ENCODE measurements around the gene ADAMTS15.
"Not testable (repeated sequence)": the region's sequence is repeated elsewhere in the genome, so short reads cannot be mapped to it uniquely, and the experiment has no call there.

Gene ADAMTS15

GRCh38 chr11:130436171-130436570, 12.3 kb upstream of the ADAMTS15 start:
- Mint-ChIP-seq H3K36me3 (no peaks in the 10 kb centered on the region), H3K9me3 (no peaks in the 10 kb centered on the region), H3K27me3 (peaks cover 28 to 36% of the 10 kb centered on the region in 2 donors), H3K4me1 (peaks cover 6% of the 10 kb centered on the region in 2 donors), H3K27ac (no peak overlapping the region), H3K4me3 (no peak overlapping the region)
- no peak for DNase-seq
- no peak for ATAC-seq (replicated peaks)

GRCh38 chr11:130437848-130438247, 10.6 kb upstream of the ADAMTS15 start:
- peaks cover 5 to 6% of the 10 kb centered on the region in 2 donors for H3K4me1 Mint-ChIP-seq
- no peaks in the 10 kb centered on the region for H3K9me3 Mint-ChIP-seq
- no peak for ATAC-seq (replicated peaks)

GRCh38 chr11:130438401-130439159, 9.9 kb upstream of the ADAMTS15 start:
- not testable (repeated sequence) for H3K9me3 Mint-ChIP-seq; H3K27ac Mint-ChIP-seq; H3K36me3 Mint-ChIP-seq; H3K4me1 Mint-ChIP-seq; ATAC-seq (replicated peaks); H3K4me3 Mint-ChIP-seq; DNase-seq
- peaks cover 31 to 33% of the 10 kb centered on the region in 2 donors for H3K27me3 Mint-ChIP-seq

More at GRCh38 chr11:130437848-130438247, 10.6 kb upstream of the ADAMTS15 start:
- no peak overlapping the region for H3K4me3 Mint-ChIP-seq
- H3K27ac Mint-ChIP-seq, result no peak overlapping the region
- no peak for DNase-seq
- H3K36me3 Mint-ChIP-seq, result no peaks in the 10 kb centered on the region
- H3K27me3 Mint-ChIP-seq, result peaks cover 31 to 36% of the 10 kb centered on the region in 2 donors

GRCh38 chr11:130439160-130439519, 9.3 kb upstream of the ADAMTS15 start:
- H3K36me3 Mint-ChIP-seq, result no peaks in the 10 kb centered on the region
- no peak overlapping the region for H3K4me3 Mint-ChIP-seq
- no peaks in the 10 kb centered on the region for H3K9me3 Mint-ChIP-seq
- peaks cover 31 to 33% of the 10 kb centered on the region in 2 donors for H3K27me3 Mint-ChIP-seq
- peaks cover 5 to 6% of the 10 kb centered on the region in 2 donors for H3K4me1 Mint-ChIP-seq
- DNase-seq, result no peak
- no peak for ATAC-seq (replicated peaks)
- no peak overlapping the region for H3K27ac Mint-ChIP-seq

- no peak overlapping the region for H3K4me3 Mint-ChIP-seq
- DNase-seq, result no peak
- H3K27me3 Mint-ChIP-seq, result peaks cover 33 to 37% of the 10 kb centered on the region in 2 donors
- no peak overlapping the region for H3K27ac Mint-ChIP-seq
- peaks cover 5 to 6% of the 10 kb centered on the region in 2 donors for H3K4me1 Mint-ChIP-seq
- H3K9me3 Mint-ChIP-seq, result no peaks in the 10 kb centered on the region
- ATAC-seq (replicated peaks), result no peak
- no peaks in the 10 kb centered on the region for H3K36me3 Mint-ChIP-seq
Observed at GRCh38 chr11:130439876-130440275, 8.6 kb upstream of the ADAMTS15 start.

- ATAC-seq (replicated peaks) (no peak), DNase-seq (no peak)
- Mint-ChIP-seq H3K4me1 (peaks cover 5 to 6% of the 10 kb centered on the region in 2 donors), H3K4me3 (no peak overlapping the region), H3K27me3 (peaks cover 37 to 51% of the 10 kb centered on the region in 2 donors), H3K36me3 (no peaks in the 10 kb centered on the region), H3K9me3 (no peaks in the 10 kb centered on the region), H3K27ac (no peak overlapping the region)
Observed at GRCh38 chr11:130441719-130442118, 6.7 kb upstream of the ADAMTS15 start.

GRCh38 chr11:130442737-130443136, 5.7 kb upstream of the ADAMTS15 start:
- no peak overlapping the region for H3K27ac Mint-ChIP-seq
- H3K4me3 Mint-ChIP-seq, result no peak overlapping the region
- no peak for ATAC-seq (replicated peaks)
- H3K36me3 Mint-ChIP-seq, result no peaks in the 10 kb centered on the region
- DNase-seq, result no peak
- peaks cover 38 to 53% of the 10 kb centered on the region in 2 donors for H3K27me3 Mint-ChIP-seq
- H3K4me1 Mint-ChIP-seq, result peaks cover 5 to 6% of the 10 kb centered on the region in 2 donors
- no peaks in the 10 kb centered on the region for H3K9me3 Mint-ChIP-seq

GRCh38 chr11:130445788-130446187, 2.7 kb upstream of the ADAMTS15 start:
- Mint-ChIP-seq H3K36me3 (no peaks in the 10 kb centered on the region), H3K4me3 (no peak overlapping the region), H3K4me1 (peaks cover 11 to 20% of the 10 kb centered on the region in 2 donors), H3K27ac (no peak overlapping the region), H3K27me3 (peaks cover 42 to 64% of the 10 kb centered on the region in 2 donors), H3K9me3 (no peaks in the 10 kb centered on the region)
- no peak for DNase-seq
- ATAC-seq (replicated peaks), result no peak

GRCh38 chr11:130448039-130448415, 418 bp upstream of the ADAMTS15 start:
- ATAC-seq (replicated peaks), result no peak
- H3K4me3 Mint-ChIP-seq, result peak overlapping the region; percentile 46 to 70
- no peaks in the 10 kb centered on the region for H3K36me3 Mint-ChIP-seq
- no peak for DNase-seq
- H3K27ac Mint-ChIP-seq, result no peak overlapping the region
- peaks cover 11 to 20% of the 10 kb centered on the region in 2 donors for H3K4me1 Mint-ChIP-seq
- peaks cover 44 to 76% of the 10 kb centered on the region in 2 donors for H3K27me3 Mint-ChIP-seq
- H3K9me3 Mint-ChIP-seq, result no peaks in the 10 kb centered on the region

GRCh38 chr11:130449310-130449990, 1.0 kb downstream of the ADAMTS15 start:
- peaks cover 11 to 20% of the 10 kb centered on the region in 2 donors for H3K4me1 Mint-ChIP-seq
- H3K9me3 Mint-ChIP-seq, result no peaks in the 10 kb centered on the region
- ATAC-seq (replicated peaks) (no peak), DNase-seq (no peak)
- H3K4me3 Mint-ChIP-seq, result peak overlapping the region; percentile 29 to 70
- no peak overlapping the region for H3K27ac Mint-ChIP-seq
- H3K27me3 Mint-ChIP-seq, result peaks cover 50 to 84% of the 10 kb centered on the region in 2 donors
- H3K36me3 Mint-ChIP-seq, result no peaks in the 10 kb centered on the region

- ATAC-seq (replicated peaks) (no peak), DNase-seq (no peak)
- Mint-ChIP-seq H3K4me3 (peak overlapping the region; percentile 39 to 57), H3K36me3 (no peaks in the 10 kb centered on the region), H3K27ac (peak overlapping the region; percentile 88), H3K4me1 (peaks cover 11 to 20% of the 10 kb centered on the region in 2 donors), H3K9me3 (no peaks in the 10 kb centered on the region), H3K27me3 (peaks cover 55 to 85% of the 10 kb centered on the region in 2 donors)
Observed at GRCh38 chr11:130449996-130450769, 1.7 kb downstream of the ADAMTS15 start.

GRCh38 chr11:130451231-130452019, 3.0 kb downstream of the ADAMTS15 start:
- no peaks in the 10 kb centered on the region for H3K9me3 Mint-ChIP-seq
- H3K4me1 Mint-ChIP-seq, result peaks cover 11 to 20% of the 10 kb centered on the region in 2 donors
- H3K27ac Mint-ChIP-seq, result no peak overlapping the region
- peak in 1 of 2 donors; percentile 20 for ATAC-seq (replicated peaks)
- H3K27me3 Mint-ChIP-seq, result peaks cover 50 to 85% of the 10 kb centered on the region in 2 donors
- DNase-seq, result no peak
- H3K36me3 Mint-ChIP-seq, result no peaks in the 10 kb centered on the region
- no peak overlapping the region for H3K4me3 Mint-ChIP-seq

- H3K27me3 Mint-ChIP-seq, result peaks cover 42 to 82% of the 10 kb centered on the region in 2 donors
- H3K9me3 Mint-ChIP-seq, result no peaks in the 10 kb centered on the region
Observed at GRCh38 chr11:130452176-130452575, 3.7 kb downstream of the ADAMTS15 start.

GRCh38 chr11:130452940-130453339, 4.5 kb downstream of the ADAMTS15 start:
- ATAC-seq (replicated peaks), result no peak
- peaks cover 11 to 19% of the 10 kb centered on the region in 2 donors for H3K4me1 Mint-ChIP-seq
- H3K27me3 Mint-ChIP-seq, result peaks cover 39 to 81% of the 10 kb centered on the region in 2 donors
- no peaks in the 10 kb centered on the region for H3K36me3 Mint-ChIP-seq
- H3K27ac Mint-ChIP-seq, result no peak overlapping the region
- no peak for DNase-seq
- H3K4me3 Mint-ChIP-seq, result no peak overlapping the region
- no peaks in the 10 kb centered on the region for H3K9me3 Mint-ChIP-seq

More at GRCh38 chr11:130452176-130452575, 3.7 kb downstream of the ADAMTS15 start:
- peaks cover 11 to 20% of the 10 kb centered on the region in 2 donors for H3K4me1 Mint-ChIP-seq
- H3K36me3 Mint-ChIP-seq, result no peaks in the 10 kb centered on the region
- no peak overlapping the region for H3K27ac Mint-ChIP-seq
- H3K4me3 Mint-ChIP-seq, result no peak overlapping the region
- ATAC-seq (replicated peaks) (no peak), DNase-seq (no peak)

Data from stimulated activated naive B cell treated with anti-CD40 and anti-IgM and Interleukin-4, amounts not matched to agents 10 μg/mL and 1 μg/mL and 100 μg/mL, for 72 hours (primary cell).